IMR-90 (cell line): ENCODE measurements around the gene MIER1. TPM values are rescaled to one million over a fixed set of nuclear protein-coding genes. Genes with fewer than 3 reads are reported as not detected.
A peak's percentile ranks its signal among the peaks of the same experiment; 100 is the strongest.

Experiments
- ATAC-seq: fragments of 200-7000 bp; cut with Tn5 transposase; 2 replicates; pipeline ENCODE4 v1.9.1; 2020; ENCODE audit warnings: low read depth, mild to moderate bottlenecking, moderate library complexity
- BruUV-seq: library from RNA; stranded (reverse); fragments of 400-500 nt; replicated peaks from 2 replicates; lab custom pipeline; 2021; lab: Mats Ljungman, UMichigan
- CTCF ChIA-PET: fragments of 300-600 bp; formaldehyde crosslinking; extraction: SDS; loops from one replicate; lab custom pipeline; 2021; ENCODE audit warnings: antibody characterized with exemption; lab: Yijun Ruan, JAX
- POLR2A ChIA-PET: fragments of 300-600 bp; sonication (Branson Sonifier 250); formaldehyde crosslinking; loops from one replicate; lab custom pipeline; 2022; ENCODE audit warnings: antibody characterized with exemption; ENCODE audit not compliant: unreplicated experiment; lab: Charles Lee
- DNase-seq: peaks from one replicate; pipeline ENCODE4 v3.0.0; 2013
- H2AFZ ChIP-seq: replicated peaks from 2 replicates; pipeline ENCODE3; 2013; ENCODE audit warnings: low read length, mild to moderate bottlenecking; ENCODE audit not compliant: poor library complexity
- H2AK5ac ChIP-seq: 2 replicates; pipeline ENCODE4 v1.6.1; 2013; ENCODE audit warnings: low read depth, low read length, inconsistent platforms
- H2AK9ac ChIP-seq: replicated peaks from 2 replicates; pipeline ENCODE3; 2013; ENCODE audit warnings: mild to moderate bottlenecking, low read depth, low read length, moderate library complexity; ENCODE audit not compliant: poor library complexity
- H2BK120ac ChIP-seq: 2 replicates; pipeline ENCODE4 v1.6.1; 2013; ENCODE audit warnings: low read depth, low read length, inconsistent platforms
- H2BK15ac ChIP-seq: 3 replicates; pipeline ENCODE4 v1.6.1; 2013; ENCODE audit warnings: low read depth, low read length, inconsistent platforms
- H2BK20ac ChIP-seq: 2 replicates; pipeline ENCODE4 v1.6.1; 2013; ENCODE audit warnings: low read depth, mild to moderate bottlenecking, inconsistent platforms, low read length, moderate library complexity
- H2BK5ac ChIP-seq: 2 replicates; pipeline ENCODE4 v1.6.1; 2013; ENCODE audit warnings: mild to moderate bottlenecking, low read depth, low read length, inconsistent platforms; ENCODE audit not compliant: poor library complexity, severe bottlenecking
- H3K14ac ChIP-seq: replicated peaks from 2 replicates; pipeline ENCODE4 v1.6.1; 2013; ENCODE audit warnings: low read depth, low read length, inconsistent platforms
- H3K18ac ChIP-seq: 2 replicates; pipeline ENCODE4 v1.6.1; 2013; ENCODE audit warnings: low read depth, low read length, control low read depth
- H3K23ac ChIP-seq: 2 replicates; pipeline ENCODE4 v1.6.1; 2013; ENCODE audit warnings: low read depth, low read length, inconsistent platforms
- H3K27ac ChIP-seq: 2 replicates; pipeline ENCODE4 v1.5.1; 2013; ENCODE audit warnings: mild to moderate bottlenecking, control low read depth, low read length; ENCODE audit not compliant: insufficient read depth
- H3K27me3 ChIP-seq: 2 replicates; pipeline ENCODE4 v1.6.1; 2013; ENCODE audit warnings: low read length; ENCODE audit not compliant: control insufficient read depth, insufficient read depth
- H3K36me3 ChIP-seq: 2 replicates; pipeline ENCODE4 v1.6.1; 2013; ENCODE audit warnings: low read length, mixed read lengths; ENCODE audit not compliant: control insufficient read depth, insufficient read depth
- H3K4ac ChIP-seq: 2 replicates; pipeline ENCODE4 v1.6.1; 2013; ENCODE audit warnings: low read depth, low read length, inconsistent platforms
- H3K4me1 ChIP-seq: 2 replicates; pipeline ENCODE4 v1.6.1; 2013; ENCODE audit warnings: low read length, mixed read lengths; ENCODE audit not compliant: control insufficient read depth, insufficient read depth
- H3K4me2 ChIP-seq: 2 replicates; pipeline ENCODE4 v1.6.1; 2013; ENCODE audit warnings: low read depth, mild to moderate bottlenecking, control low read depth, low read length, moderate library complexity
- H3K4me3 ChIP-seq: 2 replicates; pipeline ENCODE4 v1.5.1; 2013; ENCODE audit warnings: low read depth, mild to moderate bottlenecking, control low read depth, low read length, moderate library complexity; ENCODE audit not compliant: insufficient read depth
- H3K56ac ChIP-seq: 2 replicates; pipeline ENCODE4 v1.6.1; 2013; ENCODE audit warnings: low read length, inconsistent platforms; ENCODE audit not compliant: insufficient read depth; ENCODE audit errors: extremely low read depth
- H3K79me1 ChIP-seq, 2 experiments: 2 replicates each; pipeline ENCODE4 v1.6.1; 2013; ENCODE audit warnings: low read length in 2 of 2, inconsistent platforms in 1 of 2, low read depth in 1 of 2
- H3K9ac ChIP-seq: 2 replicates; pipeline ENCODE4 v1.6.1; 2013; ENCODE audit warnings: low read depth, low read length, control low read depth
- H3K9me1 ChIP-seq: 2 replicates; pipeline ENCODE4 v1.6.1; 2013; ENCODE audit warnings: low read length, inconsistent platforms; ENCODE audit not compliant: insufficient read depth
- H3K9me3 ChIP-seq: 2 replicates; pipeline ENCODE4 v1.6.1; 2013; ENCODE audit warnings: low read length; ENCODE audit not compliant: control insufficient read depth, insufficient read depth
- H4K20me1 ChIP-seq: 2 replicates; pipeline ENCODE4 v1.6.1; 2013; ENCODE audit warnings: low read length, inconsistent platforms; ENCODE audit not compliant: insufficient read depth
- H4K5ac ChIP-seq: 2 replicates; pipeline ENCODE4 v1.6.1; 2013; ENCODE audit warnings: mild to moderate bottlenecking, low read depth, low read length, control low read depth
- H4K8ac ChIP-seq, 2 experiments: 2 replicates each; pipeline ENCODE4 v1.6.1; 2013; ENCODE audit warnings: low read depth in 2 of 2, low read length in 2 of 2, control low read depth in 1 of 2, inconsistent platforms in 1 of 2
- H4K91ac ChIP-seq: 2 replicates; pipeline ENCODE4 v1.6.1; 2013; ENCODE audit warnings: low read depth, low read length, inconsistent platforms; ENCODE audit not compliant: insufficient read depth
- BHLHE40 ChIP-seq: fragments of 150-350 bp; IDR thresholded peaks from 2 replicates; pipeline ENCODE4 v1.6.1; 2016; ENCODE audit warnings: mild to moderate bottlenecking, low read depth, low read length
- CEBPB ChIP-seq: IDR thresholded peaks from 2 replicates; pipeline ENCODE4 v1.6.1; 2012; ENCODE audit warnings: low read depth, low read length, improper control_type of control experiment
- CHD1 ChIP-seq: IDR thresholded peaks from 2 replicates; pipeline ENCODE4 v1.6.1; 2012; ENCODE audit warnings: low read depth, low read length, improper control_type of control experiment
- CTCF ChIP-seq: conservative IDR thresholded peaks from 2 replicates; pipeline ENCODE4 v1.5.1; 2012; ENCODE audit warnings: mild to moderate bottlenecking, low read depth, low read length, improper control_type of control experiment
- ELK1 ChIP-seq: fragments of 150-350 bp; IDR thresholded peaks from 2 replicates; pipeline ENCODE4 v1.6.1; 2016; ENCODE audit warnings: low read depth, mild to moderate bottlenecking, low read length, moderate library complexity, borderline replicate concordance
- MAZ ChIP-seq: IDR thresholded peaks from 2 replicates; pipeline ENCODE4 v1.6.1; 2012; ENCODE audit warnings: low read depth, mild to moderate bottlenecking, low read length, improper control_type of control experiment, moderate library complexity, borderline replicate concordance
- NFE2L2 ChIP-seq: fragments of 150-350 bp; IDR thresholded peaks from 2 replicates; pipeline ENCODE4 v1.6.1; 2016; ENCODE audit warnings: low read depth, mild to moderate bottlenecking, low read length
- POLR2A ChIP-seq: IDR thresholded peaks from 2 replicates; pipeline ENCODE4 v1.6.1; 2012; ENCODE audit warnings: mild to moderate bottlenecking, low read depth, low read length
- RAD21 ChIP-seq: IDR thresholded peaks from 2 replicates; pipeline ENCODE4 v1.6.1; 2012; ENCODE audit warnings: low read length, improper control_type of control experiment
- SMC3 ChIP-seq: fragments of 150-350 bp; IDR thresholded peaks from 2 replicates; pipeline ENCODE4 v1.6.1; 2016; ENCODE audit warnings: low read depth, mild to moderate bottlenecking, antibody characterized with exemption, low read length, moderate library complexity
- USF2 ChIP-seq: fragments of 150-350 bp; IDR thresholded peaks from 2 replicates; pipeline ENCODE4 v1.6.1; 2017; ENCODE audit warnings: mild to moderate bottlenecking, antibody characterized with exemption, low read length, low read depth
- WGBS, 2 experiments: methylation state at CpG; one replicate each; pipeline versions ENCODE4 v1.1.5 to v1.1.7; 2013; ENCODE audit warnings: missing lambda C conversion rate in 2 of 2; ENCODE audit not compliant: insufficient read length in 1 of 2; ENCODE audit errors: extremely low coverage in 2 of 2; 5-methylcytosine and 5-hydroxymethylcytosine counted together
- dilution Hi-C: fragments of 300-500 bp; cut with HindIII; formaldehyde crosslinking; loops from one replicate; pipeline ENCODE4 v1.14.3; 2018; ENCODE audit warnings: low sequenced_read_pairs; ENCODE audit not compliant: unreplicated experiment
- in situ Hi-C: fragments of 300-500 bp; cut with MboI; formaldehyde crosslinking; loops from 3 replicates; pipeline ENCODE4 v1.14.3; 2019; ENCODE audit warnings: low sequenced_read_pairs, inconsistent platforms, mixed read lengths
- intact Hi-C: fragments of 100-400 bp; cut with micrococcal nuclease; formaldehyde crosslinking; loops from 2 replicates; pipeline ENCODE4 v1.10.0; 2022
- polyA plus RNA-seq, 3 experiments: library from polyadenylated mRNA; depleted of rRNA; stranded (reverse); fragments of >200 nt; gene quantifications; 2 replicates each; pipeline ENCODE4 v1.2.3, GENCODE V29; 2012; ENCODE audit warnings: low replicate concordance in 1 of 3
- total RNA-seq: library from RNA; depleted of rRNA; stranded (reverse); fragments of >200 nt; gene quantifications from 2 replicates; pipeline ENCODE4 v1.2.3, GENCODE V29; 2012

The MIER1 gene
- total and polyA plus RNA-seq, 2 of the 4 experiments (the other 2 are of a cell fraction) = 5.0 to 11.5 TPM

GRCh38 chr1:66996018-66996682 lies 71.4 kb downstream of the MIER1 start:
- H2AK5ac ChIP-seq = no peak overlapping the region
- no peak overlapping the region for H3K18ac ChIP-seq
- no peak overlapping the region for H3K14ac ChIP-seq
- no peak overlapping the region for H3K23ac ChIP-seq
- intact Hi-C loops = loop anchor here (1.0 to 5.0 kb wide), 5 partner anchors 56 to 506 kb away; no protein-coding TSS in a partner anchor
- no peak overlapping the region for H2BK120ac ChIP-seq
- no peak overlapping the region for H3K4me3 ChIP-seq
- H3K36me3 ChIP-seq = peaks cover 11% of the 10 kb centered on the region
- H4K91ac ChIP-seq = no peak overlapping the region
- dilution Hi-C loops = no loop called here
- H4K8ac ChIP-seq = no peak overlapping the region
- ChIA-PET CTCF (interaction anchor here (0.5 to 3.8 kb wide), 15 partner anchors 8 to 1476 kb away, joined by 3 to 62 read pairs (median 4); partner anchors contain the start of genes DNAI4, MIER1 and SLC35D1), POLR2A (no interaction called here)
- H3K56ac ChIP-seq = no peak overlapping the region
- H3K4me2 ChIP-seq = no peak overlapping the region
- no TSS peak for BruUV-seq
- H3K27ac ChIP-seq = no peak overlapping the region
- H3K4ac ChIP-seq = no peak overlapping the region
- H4K5ac ChIP-seq = no peak overlapping the region
- H2BK20ac ChIP-seq = no peak overlapping the region
- H3K9me3 ChIP-seq = no peaks in the 10 kb centered on the region
- H4K20me1 ChIP-seq = no peaks in the 10 kb centered on the region
- no peaks in the 10 kb centered on the region for H3K27me3 ChIP-seq
- H3K4me1 ChIP-seq = no peaks in the 10 kb centered on the region
- peak overlapping the region; percentile 23 for H2AK9ac ChIP-seq
- H3K9ac ChIP-seq = no peak overlapping the region
- 90% methylated on average over 2 of the region's 7 CpGs; no CpG with 5 or more reads in 1 of the 2 experiments for WGBS, 2 experiments
- H2BK5ac ChIP-seq = no peak overlapping the region
- H3K9me1 ChIP-seq = no peaks in the 10 kb centered on the region; the same call in 1 of the 2 replicates
- in situ Hi-C loops = loop anchor here (5.0 kb wide), 1 partner anchor 151 kb away; no protein-coding TSS in a partner anchor
- no peak overlapping the region for H2BK15ac ChIP-seq
- peaks cover 0 to 6% of the 10 kb centered on the region in 2 experiments; a peak in 1 of 4 replicates for H3K79me1 ChIP-seq
- H2AFZ ChIP-seq = peak overlapping the region; percentile 26
- TF ChIP-seq BHLHE40 (no peak), POLR2A (no peak), NFE2L2 (no peak), RAD21 (peak; percentile 97), ELK1 (no peak), CEBPB (no peak), CTCF (peak; percentile 90), SMC3 (peak; percentile 97), MAZ (no peak), CHD1 (no peak), USF2 (no peak)
- DNase-seq (peak; percentile 77), ATAC-seq (peak; percentile 84)
